ENCODE measurements around the gene LRP6. TPM values are rescaled to one million over a fixed set of nuclear protein-coding genes. Genes with fewer than 3 reads are reported as not detected.
"Not testable (repeated sequence)": the region's sequence is repeated elsewhere in the genome, so short reads cannot be mapped to it uniquely, and the experiment has no call there.

Gene LRP6
- total and polyA plus RNA-seq, 8 donors, result 44.5 to 65.7 (median 62.2) TPM

DNA sequence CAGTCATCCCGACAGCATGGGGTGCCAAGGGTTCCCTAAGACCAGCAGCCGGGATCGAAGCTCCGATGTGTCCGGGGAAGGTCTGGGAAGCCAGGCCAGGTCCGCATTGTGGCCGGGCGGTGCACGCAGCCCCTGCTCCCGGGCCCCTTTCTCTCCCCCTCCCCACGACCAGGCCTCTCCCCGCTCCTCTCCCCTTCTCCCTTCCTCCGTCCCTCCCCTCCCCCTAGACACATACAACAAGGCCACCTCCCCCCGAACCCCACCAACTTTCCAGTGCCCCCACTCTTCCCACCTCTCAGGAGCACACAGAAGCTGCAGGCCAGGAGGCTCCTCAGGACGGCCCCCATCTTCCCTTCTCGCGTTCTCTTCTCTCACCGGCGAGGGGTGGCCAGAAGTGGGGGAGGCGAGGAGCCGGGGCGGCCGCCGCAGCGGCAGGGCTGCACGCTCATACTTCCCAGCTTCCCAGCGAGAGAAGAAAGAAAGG lies 413 bp downstream of the LRP6 start:
- Histone ChIP-seq H3K9me3 (no peaks in the 10 kb centered on the region), H3K4me3 (peak overlapping the region; percentile 63 to 72), H3K36me3 (no peaks in the 10 kb centered on the region), H3K4me1 (peaks cover 4 to 22% of the 10 kb centered on the region in 2 donors), H3K27ac (peak overlapping the region; percentile 95 to 100), H3K27me3 (peaks cover 0 to 50% of the 10 kb centered on the region in 2 donors)
- intact Hi-C loops (cut with DNase I), result no loop called here
- DNase-seq (peak in 2 of 4 donors; percentile 40 to 58), ATAC-seq (peak; percentile 18)
- no peak for TF ChIP-seq CTCF (IDR thresholded peaks at IDR 0.05)

GRCh38 chr12:12265571-12266388 lies 1.1 kb downstream of the LRP6 start:
- ATAC-seq, result peak; percentile 8
- peaks cover 4 to 22% of the 10 kb centered on the region in 2 donors for H3K4me1 ChIP-seq
- no peaks in the 10 kb centered on the region for H3K9me3 ChIP-seq
- intact Hi-C loops (cut with DNase I), result no loop called here
- peak in 1 of 4 donors; percentile 30 for DNase-seq
- no peak for TF ChIP-seq CTCF (IDR thresholded peaks at IDR 0.05)
- peak overlapping the region; percentile 95 to 100 for H3K27ac ChIP-seq
- H3K36me3 ChIP-seq, result no peaks in the 10 kb centered on the region
- H3K4me3 ChIP-seq, result peak overlapping the region; percentile 63 to 72
- H3K27me3 ChIP-seq, result peaks cover 0 to 50% of the 10 kb centered on the region in 2 donors

DNA sequence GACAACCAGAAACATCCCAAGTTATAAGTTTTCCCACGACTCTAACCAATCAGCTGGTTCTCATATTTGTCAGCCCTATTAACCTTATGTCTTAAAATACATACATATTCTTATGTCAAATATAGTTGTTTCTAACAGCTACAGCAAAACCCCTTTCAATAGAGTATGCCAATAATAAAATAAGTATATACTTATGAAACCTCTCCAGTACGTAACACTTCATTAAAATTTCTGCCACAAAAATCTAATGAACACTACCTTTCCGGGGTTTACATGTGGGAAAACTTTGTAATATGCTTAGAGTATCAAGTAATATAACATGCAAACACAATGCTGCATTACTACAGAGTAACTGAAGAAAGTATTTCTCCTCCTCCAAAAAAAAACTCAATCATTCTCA lies 1.8 kb downstream of the LRP6 start:
- peak overlapping the region; percentile 63 to 72 for H3K4me3 ChIP-seq
- DNase-seq, result no peak
- H3K4me1 ChIP-seq, result peaks cover 4 to 22% of the 10 kb centered on the region in 2 donors
- TF ChIP-seq CTCF (IDR thresholded peaks at IDR 0.05), result no peak
- no peaks in the 10 kb centered on the region for H3K36me3 ChIP-seq
- peak overlapping the region in 1 of 2 donors; percentile 100 for H3K27ac ChIP-seq
- H3K9me3 ChIP-seq, result no peaks in the 10 kb centered on the region
- intact Hi-C loops (cut with DNase I), result no loop called here
- ATAC-seq, result no peak
- peaks cover 0 to 50% of the 10 kb centered on the region in 2 donors for H3K27me3 ChIP-seq

- Histone ChIP-seq H3K36me3 (no peaks in the 10 kb centered on the region), H3K27ac (no peak overlapping the region), H3K27me3 (peaks cover 0 to 48% of the 10 kb centered on the region in 2 donors), H3K4me1 (peaks cover 4 to 22% of the 10 kb centered on the region in 2 donors), H3K9me3 (no peaks in the 10 kb centered on the region), H3K4me3 (peak overlapping the region in 1 of 2 donors; percentile 63)
- TF ChIP-seq CTCF (IDR thresholded peaks at IDR 0.05), result no peak
- no peak for ATAC-seq
- intact Hi-C loops (cut with DNase I), result no loop called here
- no peak for DNase-seq
Measured at GRCh38 chr12:12263909-12264308, 2.9 kb downstream of the LRP6 start.

- intact Hi-C loops (cut with DNase I); H3K4me3 ChIP-seq; H3K27ac ChIP-seq; DNase-seq; ATAC-seq; H3K9me3 ChIP-seq; H3K36me3 ChIP-seq; H3K27me3 ChIP-seq: not testable (repeated sequence)
- peaks cover 5 to 12% of the 10 kb centered on the region in 2 donors for H3K4me1 ChIP-seq
Measured at GRCh38 chr12:12256291-12256757, 10.5 kb downstream of the LRP6 start.
